C1 segment of cervical spinal cord (tissue), 14 donors: ENCODE measurements around the gene TRIM7.

Source experiments
- DNase-seq, 14 donors: peaks; one replicate each; lab custom pipeline; 2025; lab: John Stamatoyannopoulos, UW

Gene TRIM7

DNA sequence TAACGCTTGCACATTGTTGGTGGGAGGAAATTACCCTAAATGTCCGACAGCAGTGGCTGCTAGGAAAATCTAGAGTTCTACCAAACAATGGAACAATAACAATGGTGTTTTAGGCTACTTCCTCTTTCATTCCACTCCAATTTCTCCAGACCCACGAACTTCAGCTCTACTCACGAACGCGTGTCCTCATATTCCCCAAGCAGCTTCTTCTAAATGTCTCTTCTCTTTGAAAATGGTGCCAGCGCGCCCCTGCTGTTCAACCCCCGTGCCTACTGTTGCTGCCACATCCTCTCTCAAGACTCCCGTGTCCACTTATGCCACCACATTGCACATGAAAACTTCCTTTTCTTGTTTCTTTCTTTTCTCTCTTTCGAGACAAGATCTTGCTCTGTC lies 32.0 kb downstream of the TRIM7 start:
- DNase-seq = no peak

DNA sequence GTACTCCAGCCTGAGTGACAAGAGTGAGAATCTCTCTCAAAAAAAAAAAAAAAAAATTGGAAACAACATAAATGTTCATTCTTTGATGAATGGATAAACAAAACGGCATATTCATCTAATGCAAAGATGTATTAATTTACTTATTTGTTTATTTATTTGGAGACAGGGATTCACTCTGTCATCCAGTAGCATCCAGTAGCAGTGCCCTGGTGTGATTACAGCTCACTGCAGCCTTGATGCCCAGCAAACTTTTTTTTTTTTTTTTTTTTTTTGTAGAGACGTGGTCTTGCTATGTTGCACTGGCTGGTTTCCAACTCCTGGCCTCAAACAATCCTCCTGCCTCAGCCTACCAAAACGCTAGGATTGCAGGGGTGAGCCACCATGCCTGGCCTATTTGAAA lies 33.2 kb downstream of the TRIM7 start:
- no peak for DNase-seq

DNA sequence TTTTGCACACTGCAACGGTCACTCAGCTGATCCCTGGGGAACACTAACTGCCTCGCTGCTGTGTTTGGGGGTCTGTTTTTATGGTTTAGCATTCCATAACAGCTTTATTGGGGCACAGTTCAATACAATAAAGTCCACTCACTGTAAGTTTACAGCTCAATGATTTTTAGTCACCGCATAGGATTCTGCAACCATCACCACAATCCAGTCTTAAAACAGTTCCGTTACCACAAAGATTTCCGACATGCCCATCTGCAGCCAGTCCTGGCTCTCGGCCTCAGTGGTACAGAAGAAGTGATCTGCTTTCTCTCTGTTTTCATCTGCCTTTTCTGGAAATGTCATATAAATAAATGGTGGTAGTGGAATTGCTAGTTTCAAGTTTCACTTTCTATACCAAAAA lies 34.0 kb downstream of the TRIM7 start:
- DNase-seq = no peak

DNA sequence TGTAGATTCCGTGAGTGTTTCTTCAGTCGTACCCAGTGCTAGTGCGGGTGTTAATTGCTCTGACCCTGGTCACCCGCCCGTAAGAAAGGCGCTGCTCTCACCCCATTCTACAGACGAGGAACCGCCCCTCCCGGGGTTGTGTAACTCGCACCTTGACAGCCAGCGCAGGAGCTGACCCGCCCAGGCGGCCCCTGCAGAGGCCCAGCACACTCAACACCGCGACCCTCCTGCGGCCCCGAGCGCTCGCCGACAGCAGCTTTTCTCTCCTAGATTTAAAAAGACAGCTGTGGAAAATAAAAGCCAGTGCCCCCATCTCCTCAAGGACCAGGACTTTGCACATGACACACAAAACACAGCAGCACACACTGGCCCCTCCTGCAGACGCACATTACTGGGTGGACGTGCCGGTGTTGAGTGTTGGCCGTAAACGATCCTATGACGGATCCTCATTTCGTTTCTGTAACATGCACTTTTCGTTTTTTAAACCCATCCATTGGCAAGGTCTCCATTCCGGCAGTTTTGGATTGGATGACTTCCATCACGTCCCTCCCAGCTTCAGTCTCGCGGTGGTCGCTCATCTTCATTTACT lies 34.7 kb downstream of the TRIM7 start:
- no peak for DNase-seq

DNA sequence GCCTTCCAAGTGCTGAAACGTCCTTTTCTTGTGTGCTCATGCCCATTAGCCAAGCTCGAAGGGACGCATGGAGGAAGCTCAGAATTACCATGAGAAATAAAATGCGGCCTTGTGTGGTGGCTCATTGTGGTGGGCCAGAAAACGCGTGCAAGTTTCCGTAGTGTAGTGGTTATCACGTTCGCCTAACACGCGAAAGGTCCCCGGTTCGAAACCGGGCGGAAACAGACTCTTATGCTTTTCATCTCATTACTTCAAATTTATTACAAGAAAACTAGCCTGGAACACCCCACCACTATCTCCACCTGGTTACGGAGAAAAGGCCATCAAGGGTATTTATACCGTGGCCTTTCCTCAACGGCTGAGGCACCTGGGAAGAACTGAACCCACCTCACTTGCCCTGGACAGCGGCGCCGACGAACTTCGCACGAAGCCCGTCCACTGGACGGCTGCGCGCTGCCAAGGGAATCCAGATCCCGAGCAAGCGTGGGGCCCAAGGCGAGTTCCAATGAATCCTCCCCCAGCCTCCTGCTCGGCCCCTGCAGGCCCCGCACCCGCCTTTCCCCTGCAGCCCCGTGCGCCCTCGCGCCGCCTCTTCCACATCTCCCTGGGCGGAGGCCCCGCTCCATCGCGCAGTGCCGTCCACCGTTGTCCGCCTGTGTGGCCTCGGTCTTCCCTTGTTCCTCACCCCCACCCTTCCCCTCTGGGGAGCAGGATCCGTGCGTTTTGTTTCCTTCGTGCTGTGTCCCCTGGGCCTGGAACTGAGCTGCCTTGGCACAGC lies 35.3 kb downstream of the TRIM7 start:
- DNase-seq = peak in 1 of 14 donors; percentile 4

DNA sequence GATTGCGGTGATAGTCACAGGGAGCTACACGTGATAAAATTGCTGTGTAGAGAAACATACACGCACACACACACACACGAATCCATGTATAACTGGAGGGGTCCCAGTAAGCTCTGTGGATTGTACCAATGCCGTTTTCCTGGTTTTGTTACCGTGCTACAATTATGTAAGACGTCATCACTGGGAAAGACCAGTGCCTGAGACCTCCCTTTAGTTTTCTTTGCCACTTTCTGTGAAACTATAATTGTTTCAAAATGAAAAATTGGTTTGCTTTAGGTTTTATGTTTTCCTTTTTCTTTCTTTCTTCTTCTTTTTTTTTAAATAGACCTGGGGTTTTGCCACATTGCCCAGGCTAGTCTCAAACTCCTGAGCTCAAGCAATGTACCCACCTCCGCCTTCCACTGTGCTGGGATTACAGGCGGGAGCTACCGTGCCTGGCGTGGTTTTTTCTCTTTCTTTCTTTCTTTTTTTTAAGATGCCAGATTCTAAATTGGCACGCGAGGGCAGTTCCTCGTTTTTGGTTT lies 36.3 kb downstream of the TRIM7 start:
- DNase-seq = no peak

DNA sequence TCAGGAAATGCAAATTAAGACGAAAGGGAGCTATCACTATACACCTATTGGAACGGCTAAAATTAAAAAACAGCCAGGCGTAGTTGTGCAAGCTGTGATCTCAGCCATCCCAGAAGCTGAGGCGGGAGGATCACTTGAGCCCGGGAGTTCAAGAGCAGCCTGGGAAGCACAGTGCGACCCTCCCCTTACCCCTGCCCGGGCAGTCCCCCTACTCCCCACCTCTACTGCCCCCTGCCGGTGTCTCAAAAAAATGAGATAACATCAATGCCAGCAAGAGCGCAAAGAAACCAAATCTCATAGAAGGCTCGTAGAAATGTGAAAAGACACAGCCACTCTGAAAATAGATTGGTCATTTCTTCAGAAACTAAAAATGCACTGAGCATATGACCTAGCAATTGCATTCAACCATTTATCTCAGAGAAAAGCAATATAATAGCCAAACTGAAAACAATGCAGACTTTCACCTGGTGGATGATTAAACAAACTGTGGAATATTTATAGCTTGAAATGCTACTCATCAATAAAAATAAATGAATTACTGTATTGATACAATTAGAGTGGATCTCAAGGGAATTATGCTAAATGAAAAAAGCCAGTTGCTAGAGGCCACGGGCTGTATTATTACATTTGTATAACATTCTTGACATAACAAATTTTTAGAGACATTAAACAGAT lies 37.0 kb downstream of the TRIM7 start:
- no peak for DNase-seq

DNA sequence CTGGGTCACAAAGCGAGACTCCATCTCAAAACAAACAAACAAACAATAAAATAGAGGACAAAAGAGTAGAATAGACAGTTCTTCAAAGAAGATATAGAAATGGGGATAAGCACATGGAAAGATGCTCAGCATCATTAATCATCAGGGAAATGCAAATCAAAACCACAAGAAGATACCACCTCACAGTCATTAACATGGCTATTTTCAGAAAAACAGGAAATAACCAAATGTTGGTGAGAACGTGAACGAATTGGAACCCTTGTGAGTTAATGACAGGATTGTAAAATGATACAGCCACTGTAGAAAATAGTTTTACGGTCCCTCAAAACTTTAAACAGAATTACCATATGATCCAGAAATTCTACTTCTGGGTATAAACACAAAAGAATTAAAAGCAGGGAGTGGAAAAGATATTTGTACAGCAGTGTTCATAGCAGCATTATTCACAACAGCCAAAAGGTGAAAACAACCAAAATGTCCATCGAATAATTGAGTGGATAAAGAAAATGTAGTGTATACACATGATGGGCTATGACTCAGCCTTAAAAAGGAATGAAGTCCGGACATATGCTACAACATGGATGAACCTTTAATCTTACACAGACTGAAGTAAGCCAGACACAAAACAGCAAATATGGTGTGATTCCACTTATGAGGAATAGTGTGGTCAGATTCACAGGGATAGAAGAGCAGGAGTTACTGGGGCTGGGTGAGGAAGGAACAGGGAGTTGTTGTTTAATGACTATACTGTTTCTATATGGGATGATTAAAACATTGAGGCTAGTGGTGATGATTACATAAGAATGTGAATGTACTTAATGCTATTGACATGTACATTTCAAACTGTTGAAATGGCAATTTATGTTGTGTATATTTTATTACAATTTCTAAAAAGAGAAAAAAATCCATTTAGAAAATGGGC lies 37.9 kb downstream of the TRIM7 start:
- no peak for DNase-seq

DNA sequence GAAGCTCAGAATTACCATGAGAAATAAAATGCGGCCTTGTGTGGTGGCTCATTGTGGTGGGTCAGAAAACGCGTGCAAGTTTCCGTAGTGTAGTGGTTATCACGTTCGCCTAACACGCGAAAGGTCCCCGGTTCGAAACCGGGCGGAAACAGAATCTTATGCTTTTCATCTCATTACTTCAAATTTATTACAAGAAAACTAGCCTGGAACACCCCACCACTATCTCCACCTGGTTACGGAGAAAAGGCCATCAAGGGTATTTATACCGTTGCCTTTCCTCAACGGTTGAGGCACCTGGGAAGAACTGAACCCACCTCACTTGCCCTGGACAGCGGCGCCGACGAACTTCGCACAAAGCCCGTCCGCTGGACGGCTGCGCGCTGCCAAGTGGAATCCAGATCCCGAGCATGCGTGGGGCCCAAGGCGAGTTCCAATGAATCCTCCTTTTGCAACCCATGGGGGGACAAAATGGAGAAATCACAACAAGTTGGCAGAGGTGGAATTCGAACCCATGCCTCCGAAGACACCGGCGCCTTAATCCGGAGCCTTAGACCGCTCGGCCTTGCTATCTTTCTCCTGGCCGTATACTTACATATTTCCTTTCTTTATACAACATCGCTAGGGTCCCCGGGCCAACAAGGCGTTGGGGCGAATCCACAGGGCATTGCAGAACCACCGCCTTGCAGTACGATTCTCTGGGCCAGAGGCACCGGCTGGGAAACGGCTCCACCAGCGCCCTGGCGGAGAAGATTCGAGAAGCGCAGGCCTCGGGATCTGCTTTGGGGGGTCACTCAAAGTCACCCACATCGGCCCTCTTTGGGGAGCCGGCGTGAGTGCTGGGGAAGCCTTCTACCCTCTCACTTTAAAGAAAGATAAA lies 40.7 kb downstream of the TRIM7 start:
- DNase-seq = no peak

DNA sequence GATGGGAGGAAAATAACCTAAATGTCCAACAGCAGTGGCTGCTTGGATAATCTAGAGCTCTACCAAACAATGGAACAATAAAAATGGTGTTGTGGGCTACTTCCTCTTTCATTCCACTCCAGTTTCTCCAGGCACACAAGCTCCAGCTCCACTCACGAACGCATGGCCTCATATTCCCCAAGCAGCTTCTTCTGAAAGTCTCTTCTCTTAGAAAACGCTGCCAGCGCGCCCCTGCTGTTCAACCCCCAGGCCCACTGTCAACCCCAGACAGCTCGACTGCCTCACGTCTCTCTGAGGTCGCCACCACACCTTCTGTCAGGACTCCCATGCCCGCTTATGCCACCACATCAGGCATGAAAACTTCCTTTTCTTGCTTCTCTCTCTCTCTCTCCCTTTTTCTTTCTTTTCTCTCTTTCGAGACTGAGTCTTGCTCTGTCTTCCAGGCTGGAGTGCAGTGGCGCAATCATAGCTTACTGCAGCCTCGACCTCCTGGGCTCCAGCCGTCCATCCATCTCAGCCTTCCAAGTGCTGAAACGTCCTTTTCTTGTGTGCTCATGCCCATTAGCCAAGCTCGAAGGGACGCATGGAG lies 41.4 kb downstream of the TRIM7 start:
- DNase-seq = no peak

DNA sequence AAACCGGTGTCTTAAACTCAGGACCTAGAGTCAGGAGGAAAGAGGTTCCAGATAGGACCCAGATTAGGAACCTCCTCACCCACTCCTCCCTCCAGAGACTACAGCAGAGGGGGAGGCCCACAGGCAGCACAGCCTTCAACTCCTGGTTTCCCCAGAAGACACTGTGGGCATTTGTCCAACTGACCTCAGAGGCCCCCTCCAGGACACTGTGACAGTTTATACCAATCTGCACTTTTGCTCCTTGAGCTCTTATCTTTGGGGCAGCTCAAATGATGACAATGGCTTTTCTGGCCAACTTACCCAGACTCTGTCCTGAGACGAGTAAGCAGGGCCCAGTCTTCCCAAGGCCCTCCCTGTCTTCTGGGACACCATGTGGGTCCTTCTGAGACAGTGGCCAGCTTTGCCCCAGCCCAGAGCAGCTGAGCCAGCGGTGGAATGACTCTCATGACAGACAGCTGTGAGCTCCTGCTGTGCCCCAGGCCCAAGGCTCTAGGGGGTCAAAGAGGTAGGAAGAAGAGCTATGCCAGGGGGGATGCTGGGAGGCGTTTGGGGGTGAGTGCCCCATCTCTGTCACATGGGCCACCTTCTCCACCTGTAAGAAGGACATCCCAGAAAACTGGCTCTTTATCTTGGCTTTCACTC lies 43.3 kb downstream of the TRIM7 start:
- no peak for DNase-seq

DNA sequence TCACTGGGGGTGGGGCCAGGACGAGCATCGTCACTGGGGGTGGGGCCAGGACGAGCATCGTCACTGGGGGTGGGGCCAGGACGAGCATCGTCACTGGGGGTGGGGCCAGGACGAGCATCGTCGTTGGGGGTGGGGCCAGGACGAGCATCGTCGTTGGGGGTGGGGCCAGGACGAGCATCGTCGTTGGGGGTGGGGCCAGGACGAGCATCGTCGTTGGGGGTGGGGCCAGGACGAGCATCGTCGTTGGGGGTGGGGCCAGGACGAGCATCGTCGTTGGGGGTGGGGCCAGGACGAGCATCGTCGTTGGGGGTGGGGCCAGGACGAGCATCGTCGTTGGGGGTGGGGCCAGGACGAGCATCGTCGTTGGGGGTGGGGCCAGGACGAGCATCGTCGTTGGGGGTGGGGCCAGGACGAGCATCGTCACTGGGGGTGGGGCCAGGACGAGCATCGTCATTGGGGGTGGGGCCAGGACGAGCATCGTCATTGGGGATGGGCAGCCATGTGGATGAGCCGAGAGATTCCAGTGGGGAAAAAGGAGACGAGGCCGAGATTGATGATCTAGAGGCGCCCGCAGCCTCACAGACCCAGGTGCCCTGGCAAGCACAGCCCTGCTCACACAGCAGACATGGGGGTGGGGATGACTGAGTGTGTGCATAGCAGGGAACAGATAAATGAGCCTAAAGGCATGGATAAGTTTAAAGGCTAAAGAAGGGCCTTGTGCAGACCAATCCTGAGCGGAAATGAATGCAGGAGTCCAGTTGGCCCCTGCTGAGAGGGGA lies 44.1 kb downstream of the TRIM7 start:
- peak in 11 of 14 donors; percentile 16 to 79 (median 37) for DNase-seq

DNA sequence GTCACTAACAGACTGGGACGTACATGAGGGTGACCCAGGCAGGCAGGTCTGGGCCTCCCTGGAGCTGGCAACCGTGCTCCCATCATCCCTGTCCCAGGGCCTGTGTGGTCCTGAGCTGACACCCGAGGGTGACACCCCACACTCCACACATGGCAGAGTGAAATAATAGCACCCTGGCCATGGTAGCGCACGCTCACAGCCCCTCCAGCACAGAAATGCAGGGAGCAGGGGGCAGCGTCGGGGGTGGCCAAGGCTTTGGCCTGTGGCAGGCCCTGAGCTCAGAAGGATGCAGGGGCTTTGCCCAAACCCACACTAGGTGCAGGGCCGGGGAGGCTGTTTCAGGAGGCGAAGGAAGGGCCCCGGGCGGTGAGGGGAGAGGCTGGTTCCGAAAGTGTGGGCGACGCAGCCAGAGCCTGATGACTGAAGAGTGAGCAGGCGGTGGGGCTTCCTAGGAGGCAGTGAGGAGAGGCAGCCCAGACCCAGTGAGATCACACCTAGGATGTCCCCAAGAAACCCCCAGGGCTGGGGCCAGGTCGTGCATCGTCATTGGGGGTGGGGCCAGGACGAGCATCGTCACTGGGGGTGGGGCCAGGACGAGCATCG lies 44.7 kb downstream of the TRIM7 start:
- DNase-seq = peak in 9 of 14 donors; percentile 5 to 72 (median 21)

DNA sequence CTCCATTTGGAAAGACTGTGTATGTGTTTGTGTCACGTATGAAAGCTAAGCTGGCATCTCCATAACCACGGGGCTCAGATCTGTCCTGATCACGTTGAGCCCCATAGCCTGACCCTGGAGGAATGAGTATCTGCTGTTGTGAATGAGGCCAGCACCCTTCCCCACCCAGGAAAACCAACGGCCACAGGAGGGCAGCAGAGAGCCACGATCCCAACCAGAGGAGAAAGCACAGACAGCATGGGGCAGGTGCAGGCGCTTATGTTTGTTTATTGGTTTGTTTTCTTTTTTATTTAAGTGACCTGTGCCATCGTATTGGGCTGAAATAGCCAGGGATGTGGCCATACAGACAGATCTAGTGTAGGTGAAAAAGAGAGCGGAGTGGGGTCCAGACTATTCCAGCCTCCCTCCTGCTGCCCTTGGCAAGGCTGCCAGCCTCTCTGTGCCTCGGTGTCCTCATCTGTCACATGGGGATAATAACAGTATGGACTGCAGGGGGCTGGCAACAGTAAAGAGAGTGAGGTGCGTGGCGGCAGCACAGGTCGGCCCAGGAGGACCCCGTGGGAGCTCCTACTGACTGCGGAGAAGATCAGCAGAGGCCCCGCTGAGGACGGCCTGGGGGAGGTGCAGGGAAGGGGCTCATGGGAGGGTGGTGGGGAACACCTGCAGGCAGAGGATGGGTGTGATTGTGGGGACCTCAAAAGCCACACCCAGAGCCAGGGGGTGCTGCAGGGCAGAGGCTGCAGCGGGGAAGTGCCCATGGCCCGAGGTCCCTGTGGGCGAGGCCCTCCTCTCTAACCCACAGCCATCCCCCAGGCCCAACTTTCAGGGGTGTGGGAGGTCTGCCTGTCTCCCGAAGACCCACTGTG lies 45.5 kb downstream of the TRIM7 start:
- DNase-seq = peak in 13 of 14 donors; percentile 9 to 87 (median 74)

DNA sequence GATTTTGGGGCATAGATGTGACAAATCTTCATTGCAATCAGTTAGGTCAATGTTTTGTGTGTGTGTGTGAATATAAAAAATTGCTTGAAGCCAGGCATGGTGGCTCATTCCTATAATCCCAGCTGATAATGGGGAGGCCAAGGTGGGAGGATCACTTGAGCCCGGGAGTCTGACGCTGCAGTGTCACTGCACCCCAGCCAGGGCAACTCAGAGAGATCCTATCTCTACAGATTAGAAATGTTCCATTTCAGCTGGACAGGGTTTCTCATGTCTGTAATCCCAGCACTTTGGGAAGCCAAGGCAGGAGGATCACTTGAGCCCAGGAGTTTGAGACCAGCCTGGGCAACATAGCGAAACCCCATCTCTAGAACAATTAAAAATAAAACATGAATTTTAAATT lies 46.1 kb downstream of the TRIM7 start:
- DNase-seq = no peak

DNA sequence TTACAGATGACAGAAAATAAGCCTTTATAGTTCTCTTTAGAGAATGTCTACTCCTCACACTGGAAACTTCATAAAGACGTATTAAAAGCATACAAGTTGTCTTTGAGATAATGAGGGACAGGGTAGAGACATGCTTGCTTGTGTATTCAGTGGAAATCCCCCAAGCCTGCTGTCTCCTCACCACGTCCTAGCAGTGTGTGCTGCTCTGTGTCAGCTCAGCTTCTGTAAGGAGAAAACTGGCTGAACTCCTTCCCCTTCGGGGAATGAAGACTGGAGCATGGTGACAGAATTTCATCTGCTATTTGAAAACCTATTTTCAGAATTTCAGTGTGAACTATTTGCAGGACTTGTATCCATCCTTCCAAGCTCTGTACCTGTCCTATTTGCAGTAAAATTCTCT lies 48.2 kb downstream of the TRIM7 start:
- DNase-seq = no peak

DNA sequence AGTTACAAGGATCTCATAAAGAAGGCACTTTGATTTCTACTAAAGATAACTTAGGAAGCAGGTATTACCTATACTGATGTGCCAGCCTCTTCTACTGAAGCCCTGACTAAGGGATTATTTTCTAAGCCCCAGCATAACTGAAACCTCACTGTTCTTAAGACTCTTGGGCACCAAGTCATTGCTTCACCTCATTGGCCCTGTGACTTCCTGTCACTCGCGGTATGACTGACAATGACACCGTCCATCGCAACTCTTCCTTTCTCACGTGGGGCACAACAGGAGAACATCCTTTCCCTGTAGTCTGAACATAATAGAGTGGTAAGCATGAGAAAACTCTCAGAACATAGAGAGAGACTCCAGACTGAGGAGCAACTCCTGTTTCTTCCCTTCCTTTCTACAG lies 51.2 kb downstream of the TRIM7 start:
- no peak for DNase-seq
